A549 (cell line): ENCODE measurements around the gene SLC2A5.

ENCODE experiments used
- EP300 ChIP-seq, 2 experiments: fragments of >200 bp; sonication (Bioruptor Twin); formaldehyde crosslinking; IDR thresholded peaks; 2 replicates in 1 of 2; 3 replicates in 1 of 2; pipeline ENCODE4 v1.6.1; 2016 to 2017
- SREBF2 ChIP-seq: fragments of 450-650 bp; IDR thresholded peaks from 2 replicates; pipeline ENCODE4 v1.6.1; 2014; ENCODE audit warnings: mild to moderate bottlenecking, moderate library complexity
- TF ChIP-seq, protein P1 (sequence below): IDR thresholded peaks from 2 replicates; pipeline ENCODE4 v1.6.1; 2012
- TF ChIP-seq, protein P2 (sequence below): fragments of >200 bp; sonication (Bioruptor Twin); formaldehyde crosslinking; IDR thresholded peaks from 3 replicates; pipeline ENCODE4 v1.5.1; 2016

DNA sequence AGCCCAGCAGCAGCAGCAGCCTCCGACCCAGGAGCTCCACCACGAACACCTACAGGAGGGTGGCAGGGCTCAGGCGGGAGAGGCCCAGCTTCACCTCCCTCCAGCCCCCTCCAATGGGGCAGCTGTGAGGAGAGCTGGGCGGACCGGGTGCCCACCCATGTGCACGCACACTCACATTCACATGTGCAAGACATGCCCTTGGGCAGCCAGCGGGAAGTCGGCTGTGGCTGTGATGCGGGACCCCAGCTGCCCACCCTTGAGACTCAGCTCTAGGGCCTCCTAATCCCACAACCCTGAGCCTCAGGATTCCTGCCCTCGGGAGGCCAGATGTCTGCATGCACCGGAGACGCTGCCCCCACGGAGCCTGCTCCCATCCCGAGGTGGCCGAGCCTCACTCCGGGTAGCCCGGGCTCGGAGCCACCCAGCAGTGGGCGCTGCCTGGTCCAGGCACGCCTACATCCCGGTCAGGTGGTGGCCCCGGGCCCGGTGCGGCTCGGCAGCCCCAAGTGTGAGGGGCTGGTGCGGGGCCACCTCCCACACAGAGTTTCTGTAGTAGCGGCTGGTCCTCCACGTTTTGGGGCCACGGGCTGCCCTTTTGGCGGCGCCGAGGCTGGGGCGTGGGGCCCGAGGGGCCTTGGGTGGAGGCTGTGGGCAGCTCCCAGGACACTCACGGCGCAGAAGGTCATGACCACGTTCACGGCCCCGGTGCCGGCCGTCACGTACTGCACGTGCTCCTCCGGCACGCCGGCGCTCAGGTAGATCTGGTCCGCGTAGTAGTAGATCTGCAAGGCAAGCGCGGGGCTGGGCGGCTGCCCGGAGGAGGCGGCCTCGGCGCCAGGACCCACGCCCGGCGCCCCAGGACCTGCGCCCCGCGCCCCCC, 30.3 kb downstream of the SLC2A5 start:
- TF ChIP-seq, protein P1, sequence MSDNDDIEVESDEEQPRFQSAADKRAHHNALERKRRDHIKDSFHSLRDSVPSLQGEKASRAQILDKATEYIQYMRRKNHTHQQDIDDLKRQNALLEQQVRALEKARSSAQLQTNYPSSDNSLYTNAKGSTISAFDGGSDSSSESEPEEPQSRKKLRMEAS = no peak
- TF ChIP-seq, protein P2, sequence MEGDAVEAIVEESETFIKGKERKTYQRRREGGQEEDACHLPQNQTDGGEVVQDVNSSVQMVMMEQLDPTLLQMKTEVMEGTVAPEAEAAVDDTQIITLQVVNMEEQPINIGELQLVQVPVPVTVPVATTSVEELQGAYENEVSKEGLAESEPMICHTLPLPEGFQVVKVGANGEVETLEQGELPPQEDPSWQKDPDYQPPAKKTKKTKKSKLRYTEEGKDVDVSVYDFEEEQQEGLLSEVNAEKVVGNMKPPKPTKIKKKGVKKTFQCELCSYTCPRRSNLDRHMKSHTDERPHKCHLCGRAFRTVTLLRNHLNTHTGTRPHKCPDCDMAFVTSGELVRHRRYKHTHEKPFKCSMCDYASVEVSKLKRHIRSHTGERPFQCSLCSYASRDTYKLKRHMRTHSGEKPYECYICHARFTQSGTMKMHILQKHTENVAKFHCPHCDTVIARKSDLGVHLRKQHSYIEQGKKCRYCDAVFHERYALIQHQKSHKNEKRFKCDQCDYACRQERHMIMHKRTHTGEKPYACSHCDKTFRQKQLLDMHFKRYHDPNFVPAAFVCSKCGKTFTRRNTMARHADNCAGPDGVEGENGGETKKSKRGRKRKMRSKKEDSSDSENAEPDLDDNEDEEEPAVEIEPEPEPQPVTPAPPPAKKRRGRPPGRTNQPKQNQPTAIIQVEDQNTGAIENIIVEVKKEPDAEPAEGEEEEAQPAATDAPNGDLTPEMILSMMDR = no peak
- TF ChIP-seq EP300 (IDR thresholded peaks at IDR 0.05) (no peak), SREBF2 (no peak)
